Right lobe of liver (tissue), 6 donors: Measurements from ENCODE around the gene IQSEC1. TPM values are rescaled to one million over a fixed set of nuclear protein-coding genes. Genes with fewer than 3 reads are reported as not detected.

ENCODE experiments used
- ATAC-seq, 4 donors: fragments of 200-7000 bp; cut with Tn5 transposase; one replicate each; pipeline ENCODE4 v1.9.1; 2020; ENCODE audit warnings: mild to moderate bottlenecking in 4 of 4, moderate library complexity in 4 of 4
- DNase-seq, 3 donors: peaks; one replicate each; pipeline ENCODE4 v3.0.0-alpha.2; 2020
- H3K27ac ChIP-seq, 3 donors: fragments of 200-600 bp; one replicate each; pipeline ENCODE4 v1.8.0; 2022
- H3K27me3 ChIP-seq, 2 donors: fragments of 200-600 bp; one replicate each; pipeline ENCODE4 v1.8.0; 2022
- H3K36me3 ChIP-seq, 4 donors: fragments of 200-600 bp; sonication (generic) in 1 of 4; one replicate each; pipeline versions ENCODE4 v1.5.1 to v1.8.0; 2017 to 2022; ENCODE audit warnings: control low read depth in 1 of 4
- H3K4me1 ChIP-seq, 4 donors: fragments of 200-600 bp; sonication (generic) in 1 of 4; one replicate each; pipeline versions ENCODE4 v1.5.1 to v1.8.0; 2017 to 2022; ENCODE audit warnings: control low read depth in 1 of 4
- H3K4me3 ChIP-seq, 3 donors: fragments of 200-600 bp; one replicate each; pipeline ENCODE4 v1.8.0; 2022
- H3K9me3 ChIP-seq, 4 donors: fragments of 200-600 bp; sonication (generic) in 1 of 4; one replicate each; pipeline versions ENCODE4 v1.5.1 to v1.8.0; 2017 to 2022; ENCODE audit warnings: control low read depth in 1 of 4
- CTCF ChIP-seq, 4 donors: fragments of 200-600 bp in 3 of 4; fragments of 450-650 bp in 1 of 4; IDR thresholded peaks; one replicate each; pipeline versions ENCODE4 v1.5.1 to v1.8.0; 2016 to 2022; ENCODE audit warnings: antibody characterized with exemption in 4 of 4, mild to moderate bottlenecking in 2 of 4
- POLR2A ChIP-seq: fragments of 450-650 bp; IDR thresholded peaks from one replicate; pipeline ENCODE4 v1.6.1; 2017; ENCODE audit warnings: antibody characterized with exemption, mild to moderate bottlenecking
- WGBS: methylation state at CpG from one replicate; pipeline ENCODE4 v1.1.6; 2018; ENCODE audit warnings: low coverage, low lambda C conversion rate; ENCODE audit not compliant: insufficient coverage; ENCODE audit errors: missing lambda C conversion rate; 5-methylcytosine and 5-hydroxymethylcytosine counted together
- intact Hi-C, 2 donors: fragments of 100-400 bp; cut with DNase I; formaldehyde crosslinking; loops; one replicate each; pipeline versions ENCODE4 v1.11.2 to v1.14.1; 2022
- total RNA-seq, 6 experiments: library from RNA; depleted of rRNA in 2 of 6; stranded (reverse); fragments of >200 nt in 2 of 6; fragmentation: NEBNext Ultra II Directional in 3 of 6; extraction: Animal tissue kit (Norgen Biotek cat#: 25700) in 3 of 6; gene quantifications; one replicate each; pipeline versions ENCODE4 v1.1.0 to v1.2.4, GENCODE V29; 2016 to 2023
- donor health status: DM: no; HTN: yes; CAD: no.
- donor health status: DM: no; HTN: no; CAD: no.
- donor health status: DM: no; HTN: no; CAD: no.
- donor health status: DM: no; HTN: yes; CAD: no.
- donor health status: DM: no; HTN: yes; CAD: no.

Gene IQSEC1
- total RNA-seq, 6 experiments from 2014 or later: 32.1 to 61.3 (median 48.9) TPM

GRCh38 chr3:13063225-13063624 is 10.0 kb downstream of the IQSEC1 start:
- ATAC-seq (no peak), DNase-seq (no peak)
- 95% methylated on average over 3 of the region's 3 CpGs for WGBS
- Histone ChIP-seq H3K9me3 (no peaks in the 10 kb centered on the region), H3K36me3 (no peaks in the 10 kb centered on the region), H3K4me1 (no peaks in the 10 kb centered on the region), H3K4me3 (no peak overlapping the region), H3K27ac (no peak overlapping the region), H3K27me3 (no peaks in the 10 kb centered on the region)
- intact Hi-C loops: no loop called here
- TF ChIP-seq POLR2A: no peak
- no peak for TF ChIP-seq CTCF (IDR thresholded peaks at IDR 0.05)

GRCh38 chr3:13062647-13063046 is 10.6 kb downstream of the IQSEC1 start:
- ATAC-seq (no peak), DNase-seq (no peak)
- no peaks in the 10 kb centered on the region for H3K9me3 ChIP-seq
- TF ChIP-seq CTCF (IDR thresholded peaks at IDR 0.05): no peak
- TF ChIP-seq POLR2A: no peak
- no peaks in the 10 kb centered on the region for H3K4me1 ChIP-seq
- no peak overlapping the region for H3K4me3 ChIP-seq
- 86% methylated on average over 9 of the region's 12 CpGs for WGBS
- H3K36me3 ChIP-seq: no peaks in the 10 kb centered on the region
- no peak overlapping the region for H3K27ac ChIP-seq
- intact Hi-C loops: no loop called here
- H3K27me3 ChIP-seq: no peaks in the 10 kb centered on the region

GRCh38 chr3:13060341-13060910 is 12.8 kb downstream of the IQSEC1 start:
- WGBS: no CpG with 5 or more reads among the region's 16 CpGs
- DNase-seq (no peak), ATAC-seq (no peak)
- no peaks in the 10 kb centered on the region for H3K27me3 ChIP-seq
- no peak overlapping the region for H3K4me3 ChIP-seq
- intact Hi-C loops: no loop called here
- TF ChIP-seq CTCF (IDR thresholded peaks at IDR 0.05) (no peak), POLR2A (no peak)
- H3K9me3 ChIP-seq: no peaks in the 10 kb centered on the region
- H3K36me3 ChIP-seq: no peaks in the 10 kb centered on the region
- no peak overlapping the region for H3K27ac ChIP-seq
- no peaks in the 10 kb centered on the region for H3K4me1 ChIP-seq

GRCh38 chr3:13058346-13059120 is 14.7 kb downstream of the IQSEC1 start:
- DNase-seq: no peak
- TF ChIP-seq CTCF (IDR thresholded peaks at IDR 0.05) (no peak), POLR2A (no peak)
- intact Hi-C loops: no loop called here
- no peaks in the 10 kb centered on the region for H3K27me3 ChIP-seq
- WGBS: no CpG with 5 or more reads among the region's 11 CpGs
- H3K4me3 ChIP-seq: no peak overlapping the region
- ATAC-seq: no peak
- H3K9me3 ChIP-seq: no peaks in the 10 kb centered on the region
- H3K36me3 ChIP-seq: no peaks in the 10 kb centered on the region
- H3K4me1 ChIP-seq: no peaks in the 10 kb centered on the region
- H3K27ac ChIP-seq: no peak overlapping the region
